ENCODE data around the gene IRS2.
A peak's percentile ranks its signal among the peaks of the same experiment; 100 is the strongest.
"Not testable (repeated sequence)": the region's sequence is repeated elsewhere in the genome, so short reads cannot be mapped to it uniquely, and the experiment has no call there.

IRS2 gene

GRCh38 chr13:109755551-109755950 is 30.8 kb downstream of the IRS2 start:
- no peak for DNase-seq

- no peak for DNase-seq
These were observed 34.9 kb downstream of the IRS2 start for GRCh38 chr13:109751477-109751876.

GRCh38 chr13:109750221-109750775 is 36.1 kb downstream of the IRS2 start:
- no peak for DNase-seq

- no peak for DNase-seq
These were observed 37.0 kb downstream of the IRS2 start for GRCh38 chr13:109749365-109749764.

GRCh38 chr13:109748677-109749076 is 37.7 kb downstream of the IRS2 start:
- no peak for DNase-seq

- no peak for DNase-seq
These were observed 38.9 kb downstream of the IRS2 start for GRCh38 chr13:109747524-109747923.

- no peak for DNase-seq
These were observed 40.0 kb downstream of the IRS2 start for GRCh38 chr13:109746364-109746763.

GRCh38 chr13:109745702-109746101 is 40.7 kb downstream of the IRS2 start:
- no peak for DNase-seq

GRCh38 chr13:109745060-109745459 is 41.3 kb downstream of the IRS2 start:
- no peak for DNase-seq

- no peak for DNase-seq
These were observed 41.8 kb downstream of the IRS2 start for GRCh38 chr13:109744512-109745051.

GRCh38 chr13:109743706-109744453 is 42.5 kb downstream of the IRS2 start:
- peak; percentile 63 for DNase-seq

GRCh38 chr13:109741966-109742365 is 44.4 kb downstream of the IRS2 start:
- no peak for DNase-seq

- DNase-seq = no peak
These were observed 45.7 kb downstream of the IRS2 start for GRCh38 chr13:109740721-109741120.

GRCh38 chr13:109740121-109740520 is 46.3 kb downstream of the IRS2 start:
- DNase-seq = no peak

- no peak for DNase-seq
These were observed 48.1 kb downstream of the IRS2 start for GRCh38 chr13:109738298-109738746.

GRCh38 chr13:109737606-109738005 is 48.8 kb downstream of the IRS2 start:
- peak; percentile 24 for DNase-seq

- no peak for DNase-seq
These were observed 49.3 kb downstream of the IRS2 start for GRCh38 chr13:109737046-109737573.

- DNase-seq = no peak
These were observed 50.9 kb downstream of the IRS2 start for GRCh38 chr13:109735436-109735966.

GRCh38 chr13:109734002-109734785 is 52.2 kb downstream of the IRS2 start:
- DNase-seq = no peak

GRCh38 chr13:109733550-109733949 is 52.8 kb downstream of the IRS2 start:
- DNase-seq = no peak

GRCh38 chr13:109732470-109733170 is 53.8 kb downstream of the IRS2 start:
- DNase-seq = not testable (repeated sequence)

- no peak for DNase-seq
These were observed 55.5 kb downstream of the IRS2 start for GRCh38 chr13:109730812-109731335.

All from fibroblast of skin of right biceps (primary cell).